AG09319 (cell line): ENCODE data around the gene NCDN.
A peak's percentile ranks its signal among the peaks of the same experiment; 100 is the strongest.

ENCODE experiments used
- DNase-seq: peaks from one replicate; pipeline ENCODE4 v3.0.0-alpha.2; 2010; ENCODE audit warnings: low read depth; ENCODE audit errors: extremely low read depth
- CTCF ChIP-seq: IDR thresholded peaks from 2 replicates; pipeline ENCODE4 v1.5.1; 2011; ENCODE audit warnings: low read depth, mild to moderate bottlenecking, inconsistent platforms, low read length, moderate library complexity

NCDN gene

GRCh38 chr1:35565742-35566133 lies 8.1 kb downstream of the NCDN start:
- DNase-seq, result no peak
- no peak for TF ChIP-seq CTCF

GRCh38 chr1:35567947-35568558 lies 10.5 kb downstream of the NCDN start:
- no peak for DNase-seq
- TF ChIP-seq CTCF, result no peak

GRCh38 chr1:35568975-35569395 lies 11.4 kb downstream of the NCDN start:
- peak; percentile 11 for DNase-seq
- TF ChIP-seq CTCF, result peak; percentile 88

GRCh38 chr1:35569936-35570335 lies 12.3 kb downstream of the NCDN start:
- no peak for TF ChIP-seq CTCF
- no peak for DNase-seq

GRCh38 chr1:35570589-35571137 lies 13.1 kb downstream of the NCDN start:
- no peak for TF ChIP-seq CTCF
- DNase-seq, result no peak

GRCh38 chr1:35571263-35571662 lies 13.7 kb downstream of the NCDN start:
- no peak for TF ChIP-seq CTCF
- no peak for DNase-seq

- no peak for TF ChIP-seq CTCF
- no peak for DNase-seq
Observed at GRCh38 chr1:35572296-35572695, 14.7 kb downstream of the NCDN start.
